AG20443 (cell line): Measurements from ENCODE around the gene SSR4.

Experiments used
- DNase-seq: peaks from one replicate; pipeline ENCODE4 v3.0.0; 2012; ENCODE audit warnings: low spot score, mixed read lengths

SSR4 gene

GRCh38 chrX:153780678-153781427, 13.6 kb upstream of the SSR4 start, which contains the start of gene SRPK3:
Gene SRPK3, plus strand, starts transcription at chrX:153781041. Its CDS starts 46 bp downstream, at chrX:153781087.
- peak; percentile 51 for DNase-seq

GRCh38 chrX:153781428-153782047, 12.9 kb upstream of the SSR4 start:
- peak; percentile 39 for DNase-seq

- no peak for DNase-seq
Measured at GRCh38 chrX:153782313-153782712, 12.2 kb upstream of the SSR4 start.

GRCh38 chrX:153782871-153783270, 11.6 kb upstream of the SSR4 start:
- DNase-seq: no peak

- DNase-seq: no peak
Measured at GRCh38 chrX:153783378-153784013, 11.0 kb upstream of the SSR4 start.

GRCh38 chrX:153784325-153784967, 10.0 kb upstream of the SSR4 start:
- DNase-seq: no peak

- no peak for DNase-seq
Measured at GRCh38 chrX:153786669-153787068, 7.8 kb upstream of the SSR4 start.

GRCh38 chrX:153789654-153790053, 4.8 kb upstream of the SSR4 start:
- no peak for DNase-seq

GRCh38 chrX:153791104-153791852, 3.2 kb upstream of the SSR4 start:
- no peak for DNase-seq

- DNase-seq: no peak
Measured at GRCh38 chrX:153792368-153792767, 2.1 kb upstream of the SSR4 start.

GRCh38 chrX:153793291-153793690, 1.2 kb upstream of the SSR4 start:
- no peak for DNase-seq

- peak; percentile 24 for DNase-seq
Measured at GRCh38 chrX:153794897-153795816, 689 bp downstream of the SSR4 start.

- no peak for DNase-seq
Measured at GRCh38 chrX:153797415-153798015, 3.0 kb downstream of the SSR4 start.

GRCh38 chrX:153799326-153799725, 4.9 kb downstream of the SSR4 start:
- no peak for DNase-seq

GRCh38 chrX:153800177-153800722, 5.8 kb downstream of the SSR4 start:
- DNase-seq: no peak

GRCh38 chrX:153800746-153801145, 6.3 kb downstream of the SSR4 start:
- DNase-seq: no peak

GRCh38 chrX:153801669-153802068, 7.2 kb downstream of the SSR4 start:
- no peak for DNase-seq

- no peak for DNase-seq
Measured at GRCh38 chrX:153802513-153803045, 8.1 kb downstream of the SSR4 start.

GRCh38 chrX:153803211-153804099, 9.0 kb downstream of the SSR4 start:
- DNase-seq: no peak
